Frontal cortex (tissue), 4 donors: ENCODE results near the gene CHP1. TPM values are rescaled to one million over a fixed set of nuclear protein-coding genes. Genes with fewer than 3 reads are reported as not detected.
"Not testable (repeated sequence)": the region's sequence is repeated elsewhere in the genome, so short reads cannot be mapped to it uniquely, and the experiment has no call there.

Source experiments
- DNase-seq, 2 donors: peaks; one replicate each; pipeline ENCODE4 v3.0.0; 2012; ENCODE audit warnings: low spot score in 2 of 2
- FAIRE-seq: peaks from 2 replicates; lab custom pipeline; 2012; peaks lifted over from hg19 to GRCh38; lab: Jason Lieb, UNC
- total RNA-seq: library from RNA; depleted of rRNA; stranded (reverse); fragments of >200 nt; gene quantifications from one replicate; pipeline ENCODE4 v1.2.3, GENCODE V29; 2014
- donor health status: control.
- donor health status: control.
- donor health status: control.

CHP1 gene
- total RNA-seq, 1 donor from 2014 or later, result 47.7 TPM

GRCh38 chr15:41286665-41287333 lies 55.7 kb downstream of the CHP1 start:
- FAIRE-seq, result no peak
- no peak for DNase-seq

GRCh38 chr15:41288464-41288863 lies 57.4 kb downstream of the CHP1 start:
- DNase-seq (no peak), FAIRE-seq (no peak)

GRCh38 chr15:41289953-41290352 lies 58.9 kb downstream of the CHP1 start:
- DNase-seq (no peak), FAIRE-seq (no peak)

GRCh38 chr15:41291065-41291631 lies 60.1 kb downstream of the CHP1 start:
- DNase-seq (no peak), FAIRE-seq (no peak)

DNA sequence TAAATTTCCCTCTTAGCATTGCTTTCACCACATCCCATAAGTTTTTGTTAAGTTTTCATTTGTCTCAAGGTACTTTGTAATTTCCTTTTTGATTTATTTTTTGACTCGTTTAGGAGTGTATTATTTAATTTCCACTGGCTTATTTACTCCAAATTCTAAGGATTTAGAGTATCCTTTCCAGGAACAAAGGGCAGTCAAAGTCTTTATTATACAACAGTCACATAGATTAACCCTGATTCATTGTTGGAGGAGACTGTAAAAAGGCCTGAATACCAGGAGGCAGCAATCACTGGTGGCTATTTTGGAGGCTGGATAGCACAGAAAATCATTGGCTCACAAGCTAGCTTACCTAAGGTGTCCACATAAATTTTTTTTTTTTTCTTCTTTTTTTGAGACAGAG lies 61.5 kb downstream of the CHP1 start:
- DNase-seq (no peak), FAIRE-seq (no peak)

DNA sequence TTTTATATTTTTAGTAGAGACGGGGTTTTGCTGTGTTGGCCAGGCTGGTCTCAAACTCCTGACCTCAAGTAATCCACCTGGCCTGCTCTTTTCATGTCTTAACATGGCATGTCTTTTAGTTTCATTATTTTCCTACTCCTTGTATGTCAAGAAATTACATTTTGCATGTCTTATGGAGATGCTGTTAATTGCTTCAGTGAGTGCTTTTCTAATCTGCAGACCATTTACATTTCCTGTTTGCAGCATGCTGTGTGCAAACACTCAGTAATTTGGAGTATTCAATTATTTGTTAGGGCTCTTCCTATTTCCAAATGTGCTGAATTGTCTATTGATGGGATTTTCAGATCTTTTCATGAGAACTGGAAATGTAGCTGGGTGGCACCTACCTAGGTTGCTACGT lies 70.1 kb downstream of the CHP1 start:
- DNase-seq, FAIRE-seq: not testable (repeated sequence)

- DNase-seq (no peak), FAIRE-seq (no peak)
Observed at GRCh38 chr15:41301587-41301986, 70.5 kb downstream of the CHP1 start.

DNA sequence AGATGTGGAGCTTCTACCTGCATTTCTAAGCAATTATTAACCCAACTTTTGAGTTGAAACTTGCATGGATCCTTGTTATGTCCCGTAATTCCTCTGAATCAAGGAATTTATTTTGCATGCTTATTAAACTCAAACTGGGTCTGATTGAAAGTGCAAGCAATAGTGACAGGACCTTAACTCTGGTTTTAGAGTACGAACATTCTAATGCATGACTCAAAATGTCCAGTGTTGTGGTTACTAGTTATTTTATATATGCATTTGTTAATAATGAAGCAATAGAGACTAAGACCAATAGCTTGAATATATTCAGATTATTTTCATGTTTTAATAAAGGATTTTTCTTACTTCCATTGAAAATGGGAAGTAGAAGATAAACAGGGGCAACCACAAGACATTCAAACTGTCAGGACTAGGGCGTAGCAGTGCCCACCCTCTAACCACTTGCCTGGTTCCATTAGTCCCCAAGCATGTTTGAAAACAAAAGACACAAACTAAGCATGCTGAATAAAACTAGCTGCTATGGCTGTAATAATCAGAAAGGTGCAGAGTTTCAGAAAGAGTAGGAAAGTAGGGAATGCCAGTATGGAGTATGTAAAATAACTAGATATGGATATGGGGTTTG lies 73.2 kb downstream of the CHP1 start:
- FAIRE-seq, result no peak

GRCh38 chr15:41307679-41308078 lies 76.6 kb downstream of the CHP1 start:
- DNase-seq (no peak), FAIRE-seq (no peak)

More for the DNA sequence above, 73.2 kb downstream of the CHP1 start:
- no peak for DNase-seq

GRCh38 chr15:41309226-41309905 lies 78.3 kb downstream of the CHP1 start:
- FAIRE-seq (no peak), DNase-seq (no peak)

GRCh38 chr15:41320805-41321330 lies 89.8 kb downstream of the CHP1 start:
- not testable (repeated sequence) for FAIRE-seq, DNase-seq

DNA sequence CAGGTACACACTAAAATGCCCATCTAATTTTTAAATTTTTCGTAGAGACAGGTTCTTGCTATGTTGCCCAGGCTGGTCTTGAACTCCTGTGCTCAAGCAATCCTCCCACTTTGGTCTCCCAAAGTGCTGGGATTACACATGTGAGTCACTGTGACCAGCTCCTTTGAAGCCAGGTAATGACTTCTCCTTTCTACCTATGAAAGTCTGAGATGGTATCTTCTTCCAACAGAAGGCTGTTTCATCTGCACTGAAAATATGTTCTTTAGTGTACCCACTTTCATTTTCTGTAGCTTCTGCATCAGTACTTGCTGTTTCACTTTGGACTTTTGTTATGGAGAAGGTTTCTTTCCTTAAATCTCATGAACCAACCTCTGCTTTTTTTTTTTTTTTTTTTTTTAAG lies 92.5 kb downstream of the CHP1 start:
- DNase-seq (no peak), FAIRE-seq (no peak)

- FAIRE-seq (no peak), DNase-seq (no peak)
Observed at GRCh38 chr15:41331281-41331680, 100.2 kb downstream of the CHP1 start.

Other genes starting within 250 kb of the CHP1 start
- gene INO80, start 115.0 kb upstream of the CHP1 start, total RNA-seq, result 35.5 TPM
- 1.2 TPM for gene EXD1, start 511 bp upstream of the CHP1 start, total RNA-seq
- gene OIP5, start 101.3 kb downstream of the CHP1 start, total RNA-seq, result 2.4 TPM
- gene NUSAP1, start 101.6 kb downstream of the CHP1 start, total RNA-seq, result 22.8 TPM
- gene NDUFAF1, start 171.2 kb downstream of the CHP1 start, total RNA-seq, result 28.5 TPM
- 56.3 TPM for gene RTF1, start 185.8 kb downstream of the CHP1 start, total RNA-seq